HCEC 1CT (cell line): Measurements from ENCODE around the gene GUCY2C.
A peak's percentile ranks its signal among the peaks of the same experiment; 100 is the strongest.

Experiments
- DNase-seq: peaks from one replicate; pipeline ENCODE4 v3.0.0-alpha.2; 2017

The GUCY2C gene

DNA sequence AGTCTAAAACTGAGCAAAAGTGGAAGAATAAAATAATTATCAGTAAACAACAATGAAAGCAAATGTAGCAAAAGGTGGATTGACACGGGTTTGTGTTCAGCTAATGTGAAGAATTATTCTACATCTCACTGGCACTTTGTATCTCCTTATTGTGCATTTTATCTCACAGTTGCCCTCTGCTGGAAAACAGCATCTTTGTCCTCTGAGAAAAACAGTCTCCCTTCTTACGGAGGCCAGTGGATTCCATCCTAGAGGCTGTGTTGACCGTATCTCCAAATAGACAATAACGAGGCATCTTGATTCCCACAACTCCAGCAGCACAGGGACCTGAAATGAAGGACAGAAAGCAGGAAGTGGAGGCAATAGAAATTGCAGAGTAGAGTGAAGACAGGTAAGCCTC lies 77.4 kb downstream of the GUCY2C start:
- no peak for DNase-seq

GRCh38 chr12:14614704-14615121 lies 81.7 kb downstream of the GUCY2C start:
- DNase-seq, result no peak

GRCh38 chr12:14613718-14614117 lies 82.7 kb downstream of the GUCY2C start:
- DNase-seq, result no peak

- DNase-seq, result no peak
These were observed 83.4 kb downstream of the GUCY2C start for GRCh38 chr12:14612898-14613445.

DNA sequence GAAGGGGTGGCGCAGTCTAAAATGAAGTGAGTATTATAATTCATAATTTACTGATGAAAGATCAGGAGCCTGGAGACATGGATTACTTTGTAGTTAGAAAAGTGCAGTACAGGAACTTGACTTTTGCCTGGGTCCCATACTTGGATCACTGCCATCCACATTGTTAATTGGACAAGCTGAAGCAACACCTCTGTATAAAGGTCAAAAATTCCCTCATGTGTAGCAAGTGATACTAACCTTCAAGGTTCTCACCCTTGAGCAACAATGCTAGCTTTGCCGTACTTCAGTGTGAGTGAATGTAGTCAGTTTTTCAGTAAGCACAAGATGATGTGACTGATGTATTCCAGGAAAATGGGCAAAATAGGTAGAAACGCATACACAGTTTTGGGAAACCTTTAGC lies 84.1 kb downstream of the GUCY2C start:
- DNase-seq, result no peak

DNA sequence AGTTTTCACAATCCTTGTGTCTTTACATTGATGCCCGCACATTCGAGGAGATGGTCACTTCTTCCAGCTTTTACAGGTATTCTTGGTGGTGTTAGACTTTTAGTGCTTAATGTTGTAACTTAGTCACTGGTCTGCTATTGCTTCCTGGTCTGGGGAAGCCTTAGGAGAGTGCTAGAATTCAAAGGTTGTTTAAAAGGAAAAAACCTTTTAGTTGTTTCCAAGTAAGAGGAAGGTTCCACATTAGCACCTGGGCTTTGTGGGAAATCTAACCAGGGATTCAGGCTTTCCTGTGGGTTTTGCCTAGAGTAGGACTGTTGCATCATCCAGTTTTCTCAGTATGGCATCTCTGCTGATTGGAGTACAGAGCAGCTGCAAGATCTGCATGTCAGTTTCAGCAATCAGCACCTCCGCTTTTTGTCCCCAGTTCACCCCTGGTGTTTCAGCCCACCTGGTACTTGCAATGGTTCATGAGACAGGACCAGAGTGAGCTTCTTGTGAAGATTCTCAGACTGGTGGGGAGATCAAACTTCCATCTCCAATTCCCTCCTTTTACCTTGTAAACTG lies 84.7 kb downstream of the GUCY2C start:
- no peak for DNase-seq

GRCh38 chr12:14607568-14607967 lies 88.8 kb downstream of the GUCY2C start:
- DNase-seq, result no peak

- no peak for DNase-seq
These were observed 90.9 kb downstream of the GUCY2C start for GRCh38 chr12:14605401-14605989.

GRCh38 chr12:14601692-14602478 lies 94.5 kb downstream of the GUCY2C start:
- no peak for DNase-seq

GRCh38 chr12:14597480-14597879 lies 98.9 kb downstream of the GUCY2C start:
- no peak for DNase-seq

GRCh38 chr12:14591719-14592118 lies 104.7 kb downstream of the GUCY2C start:
- DNase-seq, result no peak

DNA sequence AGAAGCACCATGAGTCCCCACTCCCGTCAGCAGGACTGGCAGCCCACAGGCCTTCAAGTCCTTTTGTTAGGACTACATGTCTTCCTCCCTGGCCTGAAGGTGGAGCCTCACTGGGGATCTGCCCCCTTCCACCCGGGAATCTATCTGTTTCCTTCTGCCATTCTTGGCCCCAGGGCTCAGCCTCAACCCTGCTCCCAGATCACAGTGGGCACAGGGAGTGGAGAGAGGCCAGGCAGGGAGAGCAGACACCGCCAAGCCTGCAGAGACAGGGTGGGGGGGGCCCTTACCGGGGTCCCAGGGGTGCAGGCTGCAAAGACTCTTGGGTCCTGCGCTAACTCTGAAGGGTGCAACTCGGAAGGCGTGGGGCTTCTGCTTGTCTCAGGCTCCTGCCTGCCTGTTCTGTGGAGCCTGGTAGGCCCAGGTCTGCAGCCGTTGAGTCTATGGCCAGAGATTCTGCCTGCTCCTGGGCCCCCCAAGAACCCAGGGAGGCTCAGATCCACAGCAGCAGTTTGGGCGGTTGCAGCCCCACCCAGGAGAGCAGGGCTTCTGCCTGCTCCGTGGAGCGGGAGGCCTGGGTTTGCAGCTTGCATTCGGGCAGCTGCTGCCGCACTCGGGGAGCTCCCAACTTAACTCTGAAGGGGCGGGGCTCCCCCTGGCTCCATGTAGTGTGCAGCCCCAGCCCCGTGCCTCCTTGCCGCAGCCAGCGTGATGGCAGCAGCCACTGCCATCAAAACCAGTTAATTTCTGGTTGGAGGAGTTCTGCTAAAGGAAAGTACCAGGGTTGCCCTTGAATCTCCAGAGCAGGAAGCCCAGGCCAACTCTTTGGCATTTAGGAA lies 107.0 kb downstream of the GUCY2C start:
- no peak for DNase-seq

DNA sequence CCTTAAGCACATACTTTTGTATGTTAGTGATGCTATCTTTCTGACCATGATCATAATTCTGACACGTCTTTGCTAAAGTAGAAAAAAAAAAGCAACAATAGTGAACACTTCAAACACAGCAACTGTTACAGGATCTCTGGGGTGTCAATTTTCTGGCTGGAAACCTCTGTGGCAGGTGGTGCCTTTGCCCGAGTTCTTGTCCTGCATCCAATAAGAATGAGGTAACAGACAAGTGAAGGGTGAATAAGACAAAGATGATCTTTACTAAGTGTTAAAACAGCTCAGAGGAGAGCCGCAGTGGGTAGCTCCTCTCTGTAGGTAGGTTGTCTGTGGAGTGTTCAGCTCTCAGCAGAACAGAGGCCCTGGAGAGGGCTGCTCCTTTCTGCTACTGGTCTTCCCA lies 107.8 kb downstream of the GUCY2C start:
- DNase-seq, result no peak

- no peak for DNase-seq
These were observed 117.8 kb downstream of the GUCY2C start for GRCh38 chr12:14578646-14579045.

- DNase-seq, result peak; percentile 2
These were observed 119.1 kb downstream of the GUCY2C start for GRCh38 chr12:14577344-14577743.

DNA sequence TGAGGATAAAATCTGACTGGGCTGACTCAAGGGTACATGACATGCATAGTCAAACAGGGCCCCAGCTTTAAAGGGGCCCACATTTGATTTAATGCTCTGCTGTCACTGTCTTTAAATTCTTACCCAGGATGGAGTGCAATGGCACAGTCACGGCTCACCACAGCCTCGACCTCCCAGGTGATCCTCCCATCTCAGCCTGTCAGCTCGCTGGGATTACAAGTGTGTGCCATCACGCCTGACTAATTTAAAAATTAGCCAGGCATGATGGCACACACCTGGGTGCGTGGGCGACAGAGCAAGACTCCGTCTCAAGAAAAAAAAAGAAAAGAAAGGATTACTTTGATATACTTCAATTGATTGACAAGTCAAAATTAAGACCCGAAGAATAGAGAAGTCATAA lies 119.5 kb downstream of the GUCY2C start:
- no peak for DNase-seq

GRCh38 chr12:14575585-14575984 lies 120.8 kb downstream of the GUCY2C start:
- DNase-seq, result no peak

- DNase-seq, result no peak
These were observed 123.3 kb downstream of the GUCY2C start for GRCh38 chr12:14573118-14573517.

DNA sequence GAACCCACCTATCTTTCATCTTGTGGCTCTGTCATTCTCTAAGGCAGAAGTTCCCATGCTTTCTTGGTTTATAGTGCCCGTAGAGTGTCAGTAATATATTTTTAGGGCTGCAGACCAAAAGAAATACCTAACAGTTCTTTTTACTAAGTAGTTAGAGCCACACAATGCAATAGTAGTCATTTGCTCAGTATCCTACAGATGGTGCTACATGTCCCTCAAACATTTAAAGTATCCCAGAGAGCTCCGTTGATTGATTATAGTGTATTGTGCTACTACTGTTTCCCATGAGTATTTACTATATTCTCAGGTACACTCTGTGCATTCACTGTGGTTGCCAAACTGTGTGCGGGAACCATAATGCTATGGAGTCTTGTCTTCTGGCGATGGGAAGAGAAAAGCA lies 124.0 kb downstream of the GUCY2C start:
- DNase-seq, result no peak

DNA sequence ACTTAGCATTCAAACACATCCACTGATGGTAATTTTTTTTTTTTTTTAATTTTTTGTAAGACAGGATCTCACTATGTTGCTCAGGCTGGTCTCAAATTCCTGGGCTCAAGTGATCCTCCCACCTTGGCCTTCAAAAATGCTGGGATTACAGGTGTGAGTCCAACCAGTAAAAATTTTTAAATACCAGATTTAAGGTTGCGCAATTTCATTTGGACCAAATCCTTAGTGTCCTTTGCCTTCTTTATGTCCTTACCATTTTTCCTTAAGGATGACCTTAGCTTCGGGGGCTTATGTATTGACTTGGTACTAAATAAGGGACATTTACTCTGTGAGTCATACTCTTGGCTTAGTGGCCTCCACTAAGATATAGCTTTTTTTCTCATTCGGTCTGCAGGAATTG lies 124.6 kb downstream of the GUCY2C start:
- DNase-seq, result no peak

DNA sequence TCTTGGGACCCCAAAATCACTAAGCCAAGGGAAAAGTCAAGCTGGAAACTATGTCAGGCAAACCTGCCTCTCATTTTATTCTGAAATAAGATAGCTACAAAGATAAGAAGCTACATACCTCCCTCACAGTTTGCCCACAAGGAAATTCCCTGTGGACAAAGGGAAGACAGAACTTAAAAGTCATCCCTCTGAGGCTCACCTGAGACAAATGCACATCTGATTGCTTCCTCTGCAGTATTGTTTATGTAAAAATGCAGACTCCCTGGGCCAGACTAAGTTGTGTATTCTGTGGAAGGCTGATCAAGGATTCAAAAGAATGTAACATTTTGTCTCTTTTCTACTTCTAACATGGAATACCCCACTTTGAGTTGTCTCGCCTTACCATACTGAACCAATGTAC lies 126.2 kb downstream of the GUCY2C start:
- DNase-seq, result no peak

GRCh38 chr12:14567351-14568162 lies 128.8 kb downstream of the GUCY2C start, which contains the start of gene PLBD1:
TSS of gene PLBD1 (minus strand) at chr12:14567883. CDS start at chr12:14567696, 187 bp downstream.
- no peak for DNase-seq
